GM12864 (cell line): ENCODE data around the gene KRT17.

ENCODE experiments used
- DNase-seq: peaks from one replicate; pipeline ENCODE4 v3.0.0-alpha.2; 2011; ENCODE audit warnings: low read depth
- H3K4me3 ChIP-seq: 2 replicates; pipeline ENCODE4 v1.5.1; 2011; ENCODE audit warnings: mild to moderate bottlenecking, low read depth, low read length, control low read depth
- CTCF ChIP-seq: IDR thresholded peaks from 2 replicates; pipeline ENCODE4 v1.5.1; 2011; ENCODE audit warnings: low read depth, mild to moderate bottlenecking, moderate library complexity, low read length, control low read depth, inconsistent platforms; ENCODE audit errors: missing control alignments

Gene KRT17

GRCh38 chr17:41664587-41665565 lies 40.5 kb upstream of the KRT17 start:
- TF ChIP-seq CTCF, result no peak
- no peak for DNase-seq
- H3K4me3 ChIP-seq, result peak overlapping the region; percentile 53

- H3K4me3 ChIP-seq, result no peak overlapping the region
- no peak for TF ChIP-seq CTCF
- no peak for DNase-seq
These were observed 39.7 kb upstream of the KRT17 start for GRCh38 chr17:41664172-41664457.

- no peak for TF ChIP-seq CTCF
- H3K4me3 ChIP-seq, result no peak overlapping the region
- DNase-seq, result no peak
These were observed 39.2 kb upstream of the KRT17 start for GRCh38 chr17:41663451-41664171.

- no peak overlapping the region for H3K4me3 ChIP-seq
- no peak for TF ChIP-seq CTCF
- no peak for DNase-seq
These were observed 35.9 kb upstream of the KRT17 start for GRCh38 chr17:41660221-41660711.

- H3K4me3 ChIP-seq, result no peak overlapping the region
- no peak for TF ChIP-seq CTCF
- no peak for DNase-seq
These were observed 35.2 kb upstream of the KRT17 start for GRCh38 chr17:41659427-41660212.

GRCh38 chr17:41658846-41659245 lies 34.5 kb upstream of the KRT17 start:
- TF ChIP-seq CTCF, result no peak
- H3K4me3 ChIP-seq, result no peak overlapping the region
- no peak for DNase-seq
